H1 (cell line): ENCODE measurements around the gene ERC1. TPM values are rescaled to one million over a fixed set of nuclear protein-coding genes. Genes with fewer than 3 reads are reported as not detected.

Source experiments
- CTCF ChIA-PET: fragments of 300-600 bp; sonication (Branson Sonifier 250); formaldehyde crosslinking; loops from one replicate; lab custom pipeline; 2021; ENCODE audit not compliant: partially characterized antibody; lab: Charles Lee
- POLR2A ChIA-PET: fragments of 300-600 bp; sonication (Branson Sonifier 250); formaldehyde crosslinking; loops from one replicate; lab custom pipeline; 2021; ENCODE audit warnings: inconsistent platforms; ENCODE audit not compliant: partially characterized antibody; lab: Charles Lee
- DNase-seq, 2 experiments: peaks; one replicate each; pipeline versions ENCODE4 v3.0.0 to v3.0.0-alpha.2; 2010 to 2022; ENCODE audit warnings: low spot score in 2 of 2, low read depth in 1 of 2, mixed read lengths in 1 of 2
- FAIRE-seq: peaks from 2 replicates; lab custom pipeline; 2011; peaks lifted over from hg19 to GRCh38; lab: Jason Lieb, UNC
- H2AFZ ChIP-seq: 2 replicates; pipeline ENCODE4 v1.8.1; 2012; ENCODE audit warnings: low read length, inconsistent platforms
- H2AK5ac ChIP-seq: 2 replicates; pipeline ENCODE4 v1.6.1; 2013; ENCODE audit warnings: low read depth, low read length
- H2BK120ac ChIP-seq: replicated peaks from 2 replicates; pipeline ENCODE3; 2013; ENCODE audit warnings: low read depth, low read length, inconsistent platforms
- H2BK12ac ChIP-seq: 2 replicates; pipeline ENCODE4 v1.6.1; 2013; ENCODE audit warnings: low read depth, low read length
- H2BK15ac ChIP-seq: 2 replicates; pipeline ENCODE4 v1.6.1; 2013; ENCODE audit warnings: low read length
- H2BK20ac ChIP-seq: 2 replicates; pipeline ENCODE4 v1.6.1; 2013; ENCODE audit warnings: low read length
- H2BK5ac ChIP-seq: 2 replicates; pipeline ENCODE4 v1.6.1; 2013; ENCODE audit warnings: low read depth, low read length
- H3K14ac ChIP-seq: 2 replicates; pipeline ENCODE4 v1.6.1; 2013; ENCODE audit warnings: inconsistent platforms; ENCODE audit not compliant: insufficient read length
- H3K18ac ChIP-seq: 2 replicates; pipeline ENCODE4 v1.6.1; 2013; ENCODE audit warnings: low read length; ENCODE audit errors: extremely low read depth
- H3K23ac ChIP-seq: 2 replicates; pipeline ENCODE4 v1.6.1; 2013; ENCODE audit warnings: inconsistent platforms; ENCODE audit not compliant: insufficient read length
- H3K23me2 ChIP-seq: 2 replicates; pipeline ENCODE4 v1.6.1; 2013; ENCODE audit warnings: low read depth, low read length
- H3K27ac ChIP-seq: 2 replicates; pipeline ENCODE4 v1.6.1; 2011; ENCODE audit warnings: low read depth, low read length, inconsistent platforms
- H3K27me3 ChIP-seq, 4 experiments: replicated peaks in 1 of 4; 1 replicate in 1 of 4; 2 replicates in 3 of 4; pipeline versions ENCODE4 v1.6.1 to v1.8.1; 2011 to 2013; ENCODE audit warnings: low read length in 3 of 4, mild to moderate bottlenecking in 3 of 4, inconsistent platforms in 2 of 4, mixed read lengths in 2 of 4, moderate library complexity in 1 of 4; ENCODE audit not compliant: control insufficient read depth in 3 of 4, insufficient read depth in 3 of 4; ENCODE audit errors: extremely low read depth in 1 of 4
- H3K36me3 ChIP-seq, 4 experiments: 2 replicates each; pipeline versions ENCODE4 v1.6.1 to v1.8.1; 2011 to 2013; ENCODE audit warnings: mild to moderate bottlenecking in 4 of 4, low read length in 3 of 4, moderate library complexity in 2 of 4, control low read depth in 1 of 4, inconsistent platforms in 1 of 4; ENCODE audit not compliant: insufficient read depth in 4 of 4, control insufficient read depth in 2 of 4
- H3K4ac ChIP-seq: replicated peaks from 2 replicates; pipeline ENCODE3; 2013; ENCODE audit warnings: low read length, low read depth, mixed read lengths, inconsistent platforms; ENCODE audit not compliant: insufficient read length
- H3K4me1 ChIP-seq, 4 experiments: replicated peaks in 1 of 4; 1 replicate in 1 of 4; 2 replicates in 3 of 4; pipeline versions ENCODE4 v1.6.1 to v1.8.1; 2011 to 2013; ENCODE audit warnings: low read length in 3 of 4, inconsistent platforms in 2 of 4, mixed read lengths in 1 of 4; ENCODE audit not compliant: insufficient read depth in 4 of 4, control insufficient read depth in 3 of 4
- H3K4me2 ChIP-seq, 2 experiments: 2 replicates each; pipeline versions ENCODE4 v1.6.1 to v1.8.1; 2011 to 2013; ENCODE audit warnings: low read depth in 2 of 2, low read length in 2 of 2, control low read depth in 1 of 2, inconsistent platforms in 1 of 2, mild to moderate bottlenecking in 1 of 2; ENCODE audit not compliant: insufficient read depth in 1 of 2
- H3K4me3 ChIP-seq, 4 experiments: fragments of 200-600, 300-600 bp in 1 of 4; sonication (generic), shearing (Covaris generic), sonication (Bioruptor Twin) in 1 of 4; 2 replicates each; pipeline versions ENCODE4 v1.5.1 to v1.8.1; 2011 to 2016; ENCODE audit warnings: low read length in 4 of 4, low read depth in 3 of 4, control low read depth in 2 of 4, inconsistent platforms in 2 of 4, mild to moderate bottlenecking in 2 of 4, mixed read lengths in 1 of 4, moderate library complexity in 1 of 4; ENCODE audit not compliant: insufficient read depth in 2 of 4; ENCODE audit errors: extremely low read depth in 1 of 4
- H3K56ac ChIP-seq: replicated peaks from 2 replicates; pipeline ENCODE3; 2013; ENCODE audit warnings: low read depth, mild to moderate bottlenecking, mixed read lengths, low read length, inconsistent platforms; ENCODE audit not compliant: insufficient read length
- H3K79me1 ChIP-seq: 2 replicates; pipeline ENCODE4 v1.6.1; 2013; ENCODE audit warnings: low read depth, low read length, control low read depth
- H3K79me2 ChIP-seq, 2 experiments: 2 replicates each; pipeline versions ENCODE4 v1.6.1 to v1.8.1; 2012 to 2013; ENCODE audit warnings: low read length in 2 of 2, mild to moderate bottlenecking in 2 of 2, inconsistent platforms in 1 of 2; ENCODE audit not compliant: insufficient read depth in 2 of 2, control insufficient read depth in 1 of 2
- H3K9ac ChIP-seq, 4 experiments: replicated peaks in 1 of 4; 1 replicate in 1 of 4; 2 replicates in 3 of 4; pipeline versions ENCODE4 v1.6.1 to v1.8.1; 2011 to 2013; ENCODE audit warnings: low read depth in 3 of 4, low read length in 3 of 4, control low read depth in 2 of 4, mild to moderate bottlenecking in 2 of 4, moderate library complexity in 2 of 4, inconsistent platforms in 1 of 4; ENCODE audit errors: extremely low read depth in 1 of 4
- H3K9me3 ChIP-seq, 2 experiments: 2 replicates each; pipeline versions ENCODE4 v1.6.1 to v1.8.1; 2012 to 2013; ENCODE audit warnings: mild to moderate bottlenecking in 2 of 2, moderate library complexity in 2 of 2, control low read depth in 1 of 2, inconsistent platforms in 1 of 2, low read depth in 1 of 2, low read length in 1 of 2, mixed read lengths in 1 of 2; ENCODE audit not compliant: insufficient read depth in 2 of 2
- H4K20me1 ChIP-seq, 2 experiments: replicated peaks in 1 of 2; 2 replicates each; pipeline versions ENCODE3 to v1.8.1; 2011 to 2013; ENCODE audit warnings: inconsistent platforms in 2 of 2, low read length in 2 of 2, mild to moderate bottlenecking in 1 of 2; ENCODE audit not compliant: insufficient read depth in 2 of 2, control insufficient read depth in 1 of 2
- H4K5ac ChIP-seq: 2 replicates; pipeline ENCODE4 v1.6.1; 2013; ENCODE audit warnings: low read length, low read depth, mixed read lengths, inconsistent platforms; ENCODE audit not compliant: insufficient read length
- H4K8ac ChIP-seq: 2 replicates; pipeline ENCODE4 v1.8.0; 2013; ENCODE audit warnings: mild to moderate bottlenecking, moderate library complexity, low read length, inconsistent platforms; ENCODE audit not compliant: insufficient read depth; ENCODE audit errors: extremely low read depth
- H4K91ac ChIP-seq: replicated peaks from 2 replicates; pipeline ENCODE3; 2013; ENCODE audit warnings: low read length, mixed read lengths, inconsistent platforms; ENCODE audit not compliant: insufficient read length
- CREB1 ChIP-seq: IDR thresholded peaks from 2 replicates; pipeline ENCODE4 v1.6.1; 2012; ENCODE audit warnings: inconsistent platforms
- HDAC6 ChIP-seq: IDR thresholded peaks from one replicate; pipeline ENCODE4 v1.7.1; 2012; ENCODE audit warnings: low read depth, mild to moderate bottlenecking, inconsistent platforms, low read length, moderate library complexity
- TBP ChIP-seq: IDR thresholded peaks from 2 replicates; pipeline ENCODE4 v1.6.1; 2011; ENCODE audit warnings: low read depth, low read length, improper control_type of control experiment
- WGBS, 2 experiments: shearing (Covaris generic) in 1 of 2; methylation state at CpG; one replicate each; pipeline versions ENCODE4 v1.1.6 to v1.1.7; 2013 to 2015; ENCODE audit warnings: low lambda C conversion rate in 2 of 2, mixed read lengths in 2 of 2, inconsistent platforms in 1 of 2, low coverage in 1 of 2, missing lambda C conversion rate in 1 of 2; ENCODE audit not compliant: insufficient replicate concordance in 2 of 2, insufficient coverage in 1 of 2, insufficient read length in 1 of 2; ENCODE audit errors: extremely low coverage in 1 of 2, missing lambda C conversion rate in 1 of 2; 5-methylcytosine and 5-hydroxymethylcytosine counted together
- polyA plus RNA-seq, 7 experiments: library from polyadenylated mRNA; depleted of rRNA in 3 of 7; stranded (reverse) in 5 of 7; unstranded in 2 of 7; fragments of >200 nt in 5 of 7; fragments of 200-250 nt in 2 of 7; gene quantifications; 1 replicate in 5 of 7; 2 replicates in 1 of 7; 4 replicates in 1 of 7; pipeline versions ENCODE4 v1.2.1 to v1.2.3, GENCODE V29; 2011 to 2013; ENCODE audit warnings: missing spikeins in 2 of 7, mixed read lengths in 2 of 7
- total RNA-seq: library from RNA; stranded (reverse); fragmentation: NEBNext Ultra II Directional; extraction: Animal tissue kit (Norgen Biotek cat#: 25700); gene quantifications from 2 replicates; pipeline ENCODE4 v1.2.1, GENCODE V29; 2021

ERC1 gene
- total and polyA plus RNA-seq, 2 of the 8 experiments (the other 6 are each of a cell fraction or from before 2014, with no cell fraction given) = 7.8 to 45.7 TPM

DNA sequence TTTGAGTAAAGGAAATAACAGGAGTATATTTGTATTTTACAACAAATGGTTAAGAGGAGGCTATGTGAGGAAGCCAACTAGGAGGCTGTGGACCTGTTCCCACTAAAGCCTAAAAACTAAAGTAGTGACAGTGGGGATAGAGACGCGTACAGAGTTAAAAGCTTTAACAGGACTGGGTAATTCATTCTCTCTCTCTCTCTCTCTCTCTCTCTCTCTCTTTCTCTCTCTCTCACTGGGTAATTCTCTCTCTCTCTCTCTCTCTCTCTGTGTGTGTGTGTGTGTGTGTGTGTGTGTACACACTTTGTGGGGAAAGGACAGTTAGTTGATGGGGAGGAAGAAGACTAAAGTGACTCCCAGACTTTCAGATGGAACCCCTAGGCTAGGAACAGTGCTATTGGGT lies 16.3 kb downstream of the ERC1 start:
- DNase-seq = no peak
- Histone ChIP-seq H2AFZ (no peak overlapping the region), H4K5ac (no peak overlapping the region), H3K4me1 (peaks cover 0 to 6% (median 4%) of the 10 kb centered on the region in 4 experiments; a peak in 3 of 7 replicates), H3K4me2 (no peak overlapping the region), H3K23ac (no peak overlapping the region), H2BK15ac (no peak overlapping the region), H3K56ac (no peak overlapping the region), H3K23me2 (no peaks in the 10 kb centered on the region), H4K8ac (no peak overlapping the region), H2BK5ac (no peak overlapping the region), H3K79me2 (peaks cover 0 to 38% of the 10 kb centered on the region in 2 experiments; a peak in 2 of 4 replicates), H4K20me1 (peaks cover 0 to 2% of the 10 kb centered on the region in 2 experiments), H4K91ac (no peak overlapping the region), H3K18ac (no peak overlapping the region), H3K79me1 (0 out of 2 replicates have a peak, but pooled peaks cover 3% of the 10 kb centered on the region), H2BK20ac (no peak overlapping the region), H3K4me3 (no peak overlapping the region), H2AK5ac (no peak overlapping the region), H3K27ac (no peak overlapping the region), H2BK12ac (no peak overlapping the region), H3K9ac (no peak overlapping the region), H2BK120ac (no peak overlapping the region), H3K9me3 (no peaks in the 10 kb centered on the region), H3K4ac (no peak overlapping the region), H3K36me3 (no peaks in the 10 kb centered on the region), H3K14ac (no peak overlapping the region), H3K27me3 (no peaks in the 10 kb centered on the region)
- no peak for FAIRE-seq
- ChIA-PET CTCF (no interaction called here), POLR2A (no interaction called here)
- 78% methylated on average over 2 of the region's 2 CpGs; no CpG with 5 or more reads in 1 of the 2 experiments for WGBS, 2 experiments
- TF ChIP-seq HDAC6 = no peak
- no peak for TF ChIP-seq TBP
- TF ChIP-seq CREB1 = no peak
